OCI-LY7 (cell line): ENCODE data around the gene CEP131. TPM values are rescaled to one million over a fixed set of nuclear protein-coding genes. Genes with fewer than 3 reads are reported as not detected.
"Not testable (repeated sequence)": the region's sequence is repeated elsewhere in the genome, so short reads cannot be mapped to it uniquely, and the experiment has no call there.

Experiments
- BruUV-seq: library from RNA; stranded (reverse); fragments of 400-500 nt; replicated peaks from 2 replicates; lab custom pipeline; 2021; lab: Mats Ljungman, UMichigan
- CTCF ChIA-PET: fragments of 300-600 bp; sonication (Branson Sonifier 250); formaldehyde crosslinking; loops from one replicate; lab custom pipeline; 2022; ENCODE audit warnings: antibody characterized with exemption; ENCODE audit not compliant: unreplicated experiment; lab: Charles Lee
- POLR2A ChIA-PET: fragments of 300-600 bp; sonication (Branson Sonifier 250); formaldehyde crosslinking; loops from one replicate; lab custom pipeline; 2022; ENCODE audit warnings: antibody characterized with exemption; lab: Charles Lee
- DNase-seq: peaks from one replicate; pipeline ENCODE4 v3.0.0-alpha.2; 2015; ENCODE audit warnings: low spot score
- H2AFZ ChIP-seq: fragments of 200-600 bp; sonication (generic), shearing (Covaris generic); 2 replicates; pipeline ENCODE4 v1.6.1; 2014; ENCODE audit warnings: mild to moderate bottlenecking, antibody characterized with exemption, low read length, moderate library complexity
- H3K27ac ChIP-seq: fragments of 200-600 bp; sonication (generic); 2 replicates; pipeline ENCODE4 v1.5.1; 2014; ENCODE audit warnings: mixed run types, low read depth, mild to moderate bottlenecking, moderate library complexity, low read length, inconsistent platforms; ENCODE audit not compliant: poor library complexity, severe bottlenecking
- H3K36me3 ChIP-seq: fragments of 200-600 bp; sonication (generic); 2 replicates; pipeline ENCODE4 v1.6.1; 2014; ENCODE audit warnings: mild to moderate bottlenecking, antibody characterized with exemption, low read length, moderate library complexity, mixed read lengths; ENCODE audit not compliant: insufficient read depth
- H3K4me1 ChIP-seq: fragments of 200-600 bp; sonication (generic); 2 replicates; pipeline ENCODE4 v1.5.1; 2014; ENCODE audit warnings: mild to moderate bottlenecking, low read length; ENCODE audit not compliant: insufficient read depth, poor library complexity, severe bottlenecking
- H3K4me2 ChIP-seq: fragments of 200-600 bp; sonication (generic); 2 replicates; pipeline ENCODE4 v1.6.1; 2014; ENCODE audit warnings: mild to moderate bottlenecking, low read length
- H3K4me3 ChIP-seq: fragments of 200-600 bp; sonication (generic); 2 replicates; pipeline ENCODE4 v1.5.1; 2014; ENCODE audit warnings: mild to moderate bottlenecking, low read depth, low read length; ENCODE audit not compliant: poor library complexity, severe bottlenecking
- H3K79me2 ChIP-seq: fragments of 200-600 bp; sonication (generic); 2 replicates; pipeline ENCODE4 v1.6.1; 2016; ENCODE audit warnings: low read depth, mild to moderate bottlenecking, low read length, moderate library complexity, mixed read lengths; ENCODE audit not compliant: insufficient read depth
- H3K9me2 ChIP-seq: fragments of 200-600 bp; sonication (generic); 2 replicates; pipeline ENCODE4 v1.6.1; 2016; ENCODE audit warnings: mild to moderate bottlenecking, low read length, mixed read lengths; ENCODE audit not compliant: insufficient read depth
- H3K9me3 ChIP-seq: fragments of 200-600 bp; sonication (generic); 2 replicates; pipeline ENCODE4 v1.6.1; 2014; ENCODE audit warnings: mild to moderate bottlenecking, mixed run types, low read length, mixed read lengths
- H4K20me1 ChIP-seq: fragments of 200-600 bp; sonication (generic); 2 replicates; pipeline ENCODE4 v1.6.1; 2014; ENCODE audit warnings: mild to moderate bottlenecking, antibody characterized with exemption, low read length, moderate library complexity, mixed read lengths; ENCODE audit not compliant: insufficient read depth
- CTCF ChIP-seq: fragments of 200-600 bp; sonication (generic); conservative IDR thresholded peaks from 2 replicates; pipeline ENCODE4 v1.5.1; 2014; ENCODE audit warnings: mild to moderate bottlenecking, antibody characterized with exemption, low read length, moderate library complexity, mixed read lengths
- EZH2phosphoT487 ChIP-seq: fragments of 200-600 bp; sonication (generic); IDR thresholded peaks from 2 replicates; pipeline ENCODE4 v1.6.1; 2018; ENCODE audit warnings: low read depth, borderline replicate concordance, mild to moderate bottlenecking, mixed run types, antibody characterized with exemption, low read length, moderate library complexity, mixed read lengths
- intact Hi-C: fragments of 100-400 bp; cut with micrococcal nuclease; formaldehyde crosslinking; loops from one replicate; pipeline ENCODE4 v1.10.0; 2022; ENCODE audit not compliant: unreplicated experiment
- total RNA-seq, 2 experiments: library from RNA; depleted of rRNA in 1 of 2; stranded (reverse); fragments of >200 nt in 1 of 2; shearing (Covaris generic) in 1 of 2; gene quantifications; 2 replicates each; pipeline ENCODE4 v1.2.3, GENCODE V29; 2014 to 2022

CEP131 gene
- total RNA-seq, 2 experiments from 2014 or later = 32.9 to 38.6 TPM

GRCh38 chr17:81228834-81229665 lies 6.3 kb upstream of the CEP131 start:
- no peaks in the 10 kb centered on the region for H3K9me3 ChIP-seq
- intact Hi-C loops = no loop called here
- no peaks in the 10 kb centered on the region for H3K79me2 ChIP-seq
- peak overlapping the region; percentile 20; the same call in 1 of the 2 replicates for H2AFZ ChIP-seq
- H3K4me3 ChIP-seq = no peak overlapping the region
- no TSS peak for BruUV-seq
- H3K36me3 ChIP-seq = peaks cover 23% of the 10 kb centered on the region
- ChIA-PET CTCF (no interaction called here), POLR2A (interaction anchor here (1.3 kb wide), 1 partner anchor 10 kb away, joined by 3 read pairs; the partner anchor contains the start of genes NDUFAF8 and TEPSIN)
- no peaks in the 10 kb centered on the region for H3K9me2 ChIP-seq
- 0 out of 2 replicates have a peak overlapping the region, but pooled peaks have one; percentile 18 for H3K4me2 ChIP-seq
- H3K27ac ChIP-seq = peak overlapping the region; percentile 39
- H4K20me1 ChIP-seq = no peaks in the 10 kb centered on the region
- peaks cover 17% of the 10 kb centered on the region for H3K4me1 ChIP-seq
- no peak for DNase-seq
- TF ChIP-seq EZH2phosphoT487 (no peak), CTCF (no peak)

GRCh38 chr17:81228420-81228819 lies 5.7 kb upstream of the CEP131 start:
- ChIA-PET POLR2A (interaction anchor here (1.3 kb wide), 1 partner anchor 10 kb away, joined by 3 read pairs; the partner anchor contains the start of genes NDUFAF8 and TEPSIN), CTCF (no interaction called here)
- no peak for TF ChIP-seq EZH2phosphoT487
- H4K20me1 ChIP-seq = no peaks in the 10 kb centered on the region
- H3K4me1 ChIP-seq = peaks cover 24% of the 10 kb centered on the region
- no peaks in the 10 kb centered on the region for H3K9me3 ChIP-seq
- peak overlapping the region; percentile 18; the same call in 1 of the 2 replicates for H3K4me2 ChIP-seq
- H3K4me3 ChIP-seq = no peak overlapping the region
- peak; percentile 60 for DNase-seq
- peaks cover 23% of the 10 kb centered on the region for H3K36me3 ChIP-seq
- H3K27ac ChIP-seq = peak overlapping the region; percentile 39
- TSS peak; percentile 80 for BruUV-seq
- H2AFZ ChIP-seq = peak overlapping the region; percentile 20; the same call in 1 of the 2 replicates
- no peaks in the 10 kb centered on the region for H3K79me2 ChIP-seq
- H3K9me2 ChIP-seq = no peaks in the 10 kb centered on the region
- intact Hi-C loops = no loop called here

GRCh38 chr17:81227630-81228029 lies 4.9 kb upstream of the CEP131 start:
- H3K27ac ChIP-seq, H3K9me3 ChIP-seq, H3K4me2 ChIP-seq, H3K4me3 ChIP-seq, POLR2A ChIA-PET, CTCF ChIA-PET, DNase-seq, BruUV-seq, intact Hi-C loops, H3K79me2 ChIP-seq, H3K9me2 ChIP-seq, H4K20me1 ChIP-seq: not testable (repeated sequence)
- Histone ChIP-seq H2AFZ (peak overlapping the region; percentile 20; the same call in 1 of the 2 replicates), H3K4me1 (peaks cover 26% of the 10 kb centered on the region), H3K36me3 (peaks cover 23% of the 10 kb centered on the region)
